ENCODE measurements around the gene PCGF3. TPM values are rescaled to one million over a fixed set of nuclear protein-coding genes. Genes with fewer than 3 reads are reported as not detected.

Gene PCGF3
- total RNA-seq, 4 donors from 2014 or later, result 54.8 to 123 (median 90.5) TPM

DNA sequence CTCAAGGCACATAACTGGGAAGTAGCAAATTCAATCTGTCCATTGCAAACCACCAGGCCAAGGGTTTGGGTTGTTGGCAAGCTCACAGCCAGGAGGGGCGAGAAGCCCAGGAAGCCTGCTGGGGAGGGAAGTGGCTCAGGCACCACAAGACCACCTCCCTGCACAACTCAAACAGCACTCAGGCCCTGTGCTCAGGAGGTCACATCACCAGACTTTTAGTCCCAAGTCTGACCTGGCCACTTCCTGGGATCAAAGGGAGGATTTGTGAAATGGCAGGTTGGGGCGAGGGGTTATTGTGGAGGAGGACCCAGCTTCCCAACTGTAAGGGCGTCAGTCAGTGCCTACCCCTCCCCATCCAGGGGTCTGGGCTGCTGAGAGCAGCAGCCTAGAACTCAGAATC, 33.9 kb upstream of the PCGF3 start:
- TF ChIP-seq CTCF (IDR thresholded peaks at IDR 0.05) (no peak), EP300 (IDR thresholded peaks at IDR 0.05) (no peak), POLR2A (IDR thresholded peaks at IDR 0.05) (no peak)
- no peak for DNase-seq (ENCODE audit: low spot score in 2 of 2)
- no peak overlapping the region for H3K27ac ChIP-seq
- H3K4me1 ChIP-seq, result peaks cover 0 to 25% (median 16%) of the 10 kb centered on the region in 4 donors
- peaks cover 6 to 29% (median 11%) of the 10 kb centered on the region in 3 donors for H3K36me3 ChIP-seq
- no peaks in the 10 kb centered on the region for H3K9me3 ChIP-seq
- no peak overlapping the region for H3K4me3 ChIP-seq
- no peaks in the 10 kb centered on the region for H3K27me3 ChIP-seq
- WGBS, 2 donors, result 85 to 94% methylated on average over 3 of the region's 3 CpGs

GRCh38 chr4:673349-674091, 32.1 kb upstream of the PCGF3 start:
- Histone ChIP-seq H3K36me3 (peaks cover 6 to 29% (median 11%) of the 10 kb centered on the region in 3 donors), H3K4me1 (peaks cover 0 to 25% (median 16%) of the 10 kb centered on the region in 4 donors), H3K27ac (peak overlapping the region; percentile 76 to 98 (median 96)), H3K9me3 (no peaks in the 10 kb centered on the region), H3K4me3 (peak overlapping the region; percentile 61 to 94 (median 82)), H3K27me3 (no peaks in the 10 kb centered on the region)
- WGBS, 2 donors, result 14 to 21% methylated on average over 23 to 34 of the region's 55 CpGs
- TF ChIP-seq POLR2A (IDR thresholded peaks at IDR 0.05) (no peak), EP300 (IDR thresholded peaks at IDR 0.05) (no peak), CTCF (IDR thresholded peaks at IDR 0.05) (no peak)
- DNase-seq (ENCODE audit: low spot score in 2 of 2), result peak; percentile 14 to 36

GRCh38 chr4:674172-675035, 31.2 kb upstream of the PCGF3 start, which contains the start of the genes ATP5ME and MYL5:
Gene ATP5ME, minus strand, starts transcription at chr4:674276. Its CDS starts 29 bp downstream, at chr4:674247.
Gene MYL5, plus strand, starts transcription at chr4:674542. Its CDS starts 3,485 bp downstream, at chr4:678027.
- TF ChIP-seq CTCF (IDR thresholded peaks at IDR 0.05) (peak; percentile 86 to 99 (median 97)), POLR2A (IDR thresholded peaks at IDR 0.05) (peak; percentile 71 to 90), EP300 (IDR thresholded peaks at IDR 0.05) (peak; percentile 71 to 93)
- Histone ChIP-seq H3K27me3 (no peaks in the 10 kb centered on the region), H3K4me1 (peaks cover 0 to 25% (median 16%) of the 10 kb centered on the region in 4 donors), H3K36me3 (peaks cover 6 to 29% (median 11%) of the 10 kb centered on the region in 3 donors), H3K4me3 (peak within 1 kb of the TSS; percentile 77 to 94 (median 82)), H3K27ac (peak within 1 kb of the TSS; percentile 95 to 98 (median 96)), H3K9me3 (no peaks in the 10 kb centered on the region)
- DNase-seq (ENCODE audit: low spot score in 2 of 2), result peak; percentile 93 to 94
- WGBS, 2 donors, result 0% methylated on average over 14 to 48 of the region's 84 CpGs

DNA sequence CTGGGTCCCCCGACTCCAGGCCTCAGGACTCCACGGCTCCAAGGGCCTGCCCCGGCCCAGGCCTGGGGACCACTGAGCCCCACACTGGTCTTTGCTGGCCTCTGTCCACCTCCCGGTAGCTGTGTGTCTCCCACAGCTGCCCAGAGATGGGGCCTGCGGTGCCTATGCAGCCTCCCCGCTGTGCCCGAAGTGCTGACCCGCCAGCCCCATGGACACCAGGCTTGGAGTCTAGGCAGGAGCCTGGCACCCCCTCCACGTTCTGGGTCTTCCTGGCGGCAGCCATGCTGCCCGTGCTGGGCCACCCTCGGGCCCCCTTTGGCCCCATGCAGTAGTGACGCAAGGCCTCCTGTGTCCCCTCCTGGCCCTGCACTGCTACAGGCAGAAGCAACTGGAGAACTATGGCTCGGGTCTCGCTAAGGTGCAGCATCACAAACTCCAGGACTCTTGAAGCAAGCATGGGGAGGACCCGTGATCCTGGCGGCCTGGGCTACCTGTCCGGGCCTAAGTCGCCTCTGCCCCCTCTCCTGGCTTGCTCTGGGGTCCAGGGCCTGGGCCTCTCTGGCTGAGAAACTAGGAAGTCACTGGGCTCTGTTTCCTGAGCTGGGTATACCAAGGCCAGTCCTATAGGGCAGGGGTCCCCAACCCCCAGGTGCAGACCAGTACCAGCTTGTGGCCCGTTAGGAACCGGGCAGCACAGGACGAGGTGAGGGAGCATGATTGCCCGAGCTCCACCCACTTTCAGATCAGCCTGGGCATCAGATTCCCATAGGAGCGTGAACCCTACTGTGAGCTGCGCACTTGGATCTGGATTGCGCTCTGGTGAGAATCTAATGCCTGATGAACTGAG, 30.4 kb upstream of the PCGF3 start:
- Histone ChIP-seq H3K27ac (peak overlapping the region; percentile 95 to 98 (median 96)), H3K27me3 (no peaks in the 10 kb centered on the region), H3K36me3 (peaks cover 6 to 28% (median 11%) of the 10 kb centered on the region in 3 donors), H3K9me3 (no peaks in the 10 kb centered on the region), H3K4me3 (peak overlapping the region; percentile 77 to 94 (median 82)), H3K4me1 (peaks cover 0 to 27% (median 18%) of the 10 kb centered on the region in 4 donors)
- TF ChIP-seq CTCF (IDR thresholded peaks at IDR 0.05) (no peak), EP300 (IDR thresholded peaks at IDR 0.05) (no peak), POLR2A (IDR thresholded peaks at IDR 0.05) (no peak)
- WGBS, 2 donors, result 48 to 77% methylated on average over 14 to 22 of the region's 26 CpGs
- DNase-seq (ENCODE audit: low spot score in 2 of 2), result no peak

All from tibial nerve (tissue), 4 donors.